ENCODE results near the gene SGIP1. TPM values are rescaled to one million over a fixed set of nuclear protein-coding genes. Genes with fewer than 3 reads are reported as not detected.

SGIP1 gene
- total RNA-seq, 2 donors from 2014 or later = 1.3 to 6.2 TPM

- H3K9me3 ChIP-seq = no peaks in the 10 kb centered on the region
- TF ChIP-seq, protein P1, sequence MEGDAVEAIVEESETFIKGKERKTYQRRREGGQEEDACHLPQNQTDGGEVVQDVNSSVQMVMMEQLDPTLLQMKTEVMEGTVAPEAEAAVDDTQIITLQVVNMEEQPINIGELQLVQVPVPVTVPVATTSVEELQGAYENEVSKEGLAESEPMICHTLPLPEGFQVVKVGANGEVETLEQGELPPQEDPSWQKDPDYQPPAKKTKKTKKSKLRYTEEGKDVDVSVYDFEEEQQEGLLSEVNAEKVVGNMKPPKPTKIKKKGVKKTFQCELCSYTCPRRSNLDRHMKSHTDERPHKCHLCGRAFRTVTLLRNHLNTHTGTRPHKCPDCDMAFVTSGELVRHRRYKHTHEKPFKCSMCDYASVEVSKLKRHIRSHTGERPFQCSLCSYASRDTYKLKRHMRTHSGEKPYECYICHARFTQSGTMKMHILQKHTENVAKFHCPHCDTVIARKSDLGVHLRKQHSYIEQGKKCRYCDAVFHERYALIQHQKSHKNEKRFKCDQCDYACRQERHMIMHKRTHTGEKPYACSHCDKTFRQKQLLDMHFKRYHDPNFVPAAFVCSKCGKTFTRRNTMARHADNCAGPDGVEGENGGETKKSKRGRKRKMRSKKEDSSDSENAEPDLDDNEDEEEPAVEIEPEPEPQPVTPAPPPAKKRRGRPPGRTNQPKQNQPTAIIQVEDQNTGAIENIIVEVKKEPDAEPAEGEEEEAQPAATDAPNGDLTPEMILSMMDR (IDR thresholded peaks at IDR 0.05) = no peak
- no peaks in the 10 kb centered on the region for H3K36me3 ChIP-seq
- H3K27me3 ChIP-seq = no peaks in the 10 kb centered on the region
- no peak overlapping the region for H3K4me3 ChIP-seq
- H3K4me1 ChIP-seq = peaks cover 0 to 20% of the 10 kb centered on the region in 2 donors
- DNase-seq (ENCODE audit: low spot score) = no peak
- no peak overlapping the region for H3K27ac ChIP-seq
Measured at GRCh38 chr1:66559517-66559916, 25.6 kb downstream of the SGIP1 start.

- no peak for DNase-seq (ENCODE audit: low spot score)
- Histone ChIP-seq H3K27me3 (no peaks in the 10 kb centered on the region), H3K4me3 (no peak overlapping the region), H3K4me1 (peaks cover 0 to 20% of the 10 kb centered on the region in 2 donors), H3K9me3 (no peaks in the 10 kb centered on the region), H3K27ac (peak overlapping the region; percentile 32 to 54), H3K36me3 (no peaks in the 10 kb centered on the region)
- TF ChIP-seq, protein P1 (IDR thresholded peaks at IDR 0.05) = no peak
Measured at GRCh38 chr1:66562561-66562960, 28.6 kb downstream of the SGIP1 start.

GRCh38 chr1:66563094-66563800 is 29.3 kb downstream of the SGIP1 start:
- Histone ChIP-seq H3K9me3 (no peaks in the 10 kb centered on the region), H3K27me3 (no peaks in the 10 kb centered on the region), H3K27ac (peak overlapping the region; percentile 32 to 54), H3K4me3 (no peak overlapping the region), H3K4me1 (peaks cover 0 to 20% of the 10 kb centered on the region in 2 donors), H3K36me3 (no peaks in the 10 kb centered on the region)
- TF ChIP-seq, protein P1 (IDR thresholded peaks at IDR 0.05) = no peak
- DNase-seq (ENCODE audit: low spot score) = peak; percentile 63

DNA sequence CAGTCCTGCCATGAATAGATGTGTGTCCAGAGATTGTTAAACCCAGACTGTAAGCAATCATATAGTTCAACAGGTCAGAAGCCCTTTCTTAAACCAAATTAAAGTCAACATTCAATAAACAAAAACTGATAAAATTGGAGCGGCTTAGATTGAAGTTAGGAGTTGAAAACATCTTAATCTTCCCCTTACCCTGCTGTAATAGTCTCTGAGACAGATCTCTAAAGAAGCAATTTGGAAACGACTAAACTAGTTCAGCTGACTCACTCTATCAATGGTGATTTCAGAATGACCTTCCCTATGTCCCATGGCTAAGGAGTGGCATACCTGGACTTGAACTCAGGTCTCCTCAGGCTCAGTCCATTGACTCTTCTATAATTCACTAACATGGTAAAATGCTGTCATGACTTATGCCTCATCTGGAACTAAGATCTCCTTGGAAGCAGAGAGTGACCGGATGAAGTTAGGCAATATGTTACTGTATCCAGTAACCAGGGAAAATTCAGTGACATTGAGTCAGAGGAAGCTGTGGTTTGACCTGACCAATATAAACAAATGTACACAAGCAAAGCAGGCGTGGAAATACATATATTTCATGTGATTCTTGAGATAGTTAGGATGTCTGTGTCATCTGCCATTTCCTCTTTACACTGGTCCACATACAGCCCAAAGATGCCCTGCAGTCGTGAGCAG is 30.1 kb downstream of the SGIP1 start:
- no peaks in the 10 kb centered on the region for H3K36me3 ChIP-seq
- peak overlapping the region; percentile 32 to 54 for H3K27ac ChIP-seq
- TF ChIP-seq, protein P1 (IDR thresholded peaks at IDR 0.05) = no peak
- no peaks in the 10 kb centered on the region for H3K9me3 ChIP-seq
- no peak overlapping the region for H3K4me3 ChIP-seq
- H3K27me3 ChIP-seq = no peaks in the 10 kb centered on the region
- peaks cover 0 to 20% of the 10 kb centered on the region in 2 donors for H3K4me1 ChIP-seq
- DNase-seq (ENCODE audit: low spot score) = no peak

GRCh38 chr1:66570196-66570595 is 36.2 kb downstream of the SGIP1 start:
- no peaks in the 10 kb centered on the region for H3K27me3 ChIP-seq
- TF ChIP-seq, protein P1 (IDR thresholded peaks at IDR 0.05) = no peak
- no peaks in the 10 kb centered on the region for H3K9me3 ChIP-seq
- H3K27ac ChIP-seq = no peak overlapping the region
- H3K4me1 ChIP-seq = no peaks in the 10 kb centered on the region
- DNase-seq (ENCODE audit: low spot score) = no peak
- no peak overlapping the region for H3K4me3 ChIP-seq
- H3K36me3 ChIP-seq = no peaks in the 10 kb centered on the region
